Astrocyte (in vitro differentiated cells and primary cell): ENCODE results near the gene CDKN2B-AS1.

Source experiments
- CTCF ChIP-seq: IDR thresholded peaks from 2 replicates; pipeline ENCODE4 v1.5.1; 2011; ENCODE audit warnings: low read depth, mild to moderate bottlenecking, inconsistent platforms, low read length, moderate library complexity; ENCODE audit not compliant: insufficient read depth
- EZH2 ChIP-seq: IDR thresholded peaks from 2 replicates; pipeline ENCODE4 v1.6.1; 2012; ENCODE audit warnings: mild to moderate bottlenecking, low read length, inconsistent platforms; ENCODE audit not compliant: insufficient read depth

- TF ChIP-seq CTCF (no peak), EZH2 (no peak)
Observed at GRCh38 chr9:22169243-22169642, 174.7 kb downstream of the CDKN2B-AS1 start.
